CD14-positive monocyte (primary cell): ENCODE results near the gene CD69. TPM values are rescaled to one million over a fixed set of nuclear protein-coding genes. Genes with fewer than 3 reads are reported as not detected.

Experiments
- DNase-seq, 3 donors: peaks; one replicate each; pipeline ENCODE4 v3.0.0-alpha.2; 2011 to 2022
- H2AFZ ChIP-seq: 2 replicates; pipeline ENCODE4 v1.6.0; 2012; ENCODE audit warnings: mild to moderate bottlenecking, low read depth, low read length, inconsistent platforms; ENCODE audit not compliant: insufficient read depth, poor library complexity, severe bottlenecking
- H3K27ac ChIP-seq, 2 donors: 1 replicate in 1 of 2; 2 replicates in 1 of 2; pipeline ENCODE4 v1.5.1; 2012 to 2013; ENCODE audit warnings: low read length in 2 of 2, control low read depth in 1 of 2, inconsistent platforms in 1 of 2, low read depth in 1 of 2, mild to moderate bottlenecking in 1 of 2
- H3K27me3 ChIP-seq, 2 donors: one replicate each; pipeline versions ENCODE4 v1.6.0 to v1.6.1; 2011 to 2013; ENCODE audit warnings: low read length in 2 of 2; ENCODE audit not compliant: control insufficient read depth in 2 of 2, insufficient read depth in 2 of 2
- H3K36me3 ChIP-seq, 2 donors: replicated peaks in 1 of 2; 1 replicate in 1 of 2; 2 replicates in 1 of 2; pipeline versions ENCODE4 v1.5.1 to v1.6.1; 2012 to 2013; ENCODE audit warnings: low read length in 2 of 2, control low read depth in 1 of 2, inconsistent platforms in 1 of 2, mild to moderate bottlenecking in 1 of 2; ENCODE audit not compliant: insufficient read depth in 2 of 2, control insufficient read depth in 1 of 2
- H3K4me1 ChIP-seq, 2 donors: 1 replicate in 1 of 2; 2 replicates in 1 of 2; pipeline versions ENCODE4 v1.5.1 to v1.6.1; 2012 to 2013; ENCODE audit warnings: low read length in 2 of 2, control low read depth in 1 of 2, inconsistent platforms in 1 of 2, mild to moderate bottlenecking in 1 of 2, moderate library complexity in 1 of 2; ENCODE audit not compliant: insufficient read depth in 2 of 2, control insufficient read depth in 1 of 2
- H3K4me2 ChIP-seq: replicated peaks from 2 replicates; pipeline ENCODE3; 2012; ENCODE audit warnings: low read length, moderate library complexity, mild to moderate bottlenecking; ENCODE audit not compliant: poor library complexity, severe bottlenecking; ENCODE audit errors: extremely low read depth
- H3K4me3 ChIP-seq, 3 experiments: fragments of 200-600 bp in 1 of 3; sonication (generic) in 1 of 3; replicated peaks in 1 of 3; 1 replicate in 2 of 3; 2 replicates in 1 of 3; pipeline ENCODE4 v1.5.1; 2011 to 2013; ENCODE audit warnings: low read length in 3 of 3, mild to moderate bottlenecking in 3 of 3, control low read depth in 2 of 3, low read depth in 2 of 3, inconsistent platforms in 1 of 3, moderate library complexity in 1 of 3
- H3K79me2 ChIP-seq: 2 replicates; pipeline ENCODE4 v1.6.0; 2012; ENCODE audit warnings: mild to moderate bottlenecking, control low read depth, inconsistent platforms, low read length, moderate library complexity; ENCODE audit not compliant: insufficient read depth
- H3K9ac ChIP-seq: 2 replicates; pipeline ENCODE4 v1.6.0; 2017; ENCODE audit warnings: low read length, mild to moderate bottlenecking; ENCODE audit not compliant: insufficient read depth, poor library complexity, severe bottlenecking
- H3K9me3 ChIP-seq, 2 donors: replicated peaks in 1 of 2; 1 replicate in 1 of 2; 2 replicates in 1 of 2; pipeline versions ENCODE4 v1.5.1 to v1.6.1; 2012 to 2013; ENCODE audit warnings: low read length in 2 of 2, control low read depth in 1 of 2; ENCODE audit not compliant: control insufficient read depth in 1 of 2, insufficient read depth in 1 of 2
- H4K20me1 ChIP-seq: 2 replicates; pipeline ENCODE4 v1.6.0; 2012; ENCODE audit warnings: mild to moderate bottlenecking, low read length, control low read depth, moderate library complexity; ENCODE audit not compliant: insufficient read depth
- H3K27ac Mint-ChIP-seq, 7 donors: one replicate each; pipeline ENCODE4 v1.8.0; 2020; ENCODE audit warnings: mild to moderate bottlenecking in 7 of 7, mixed read lengths in 7 of 7, moderate library complexity in 6 of 7, inconsistent platforms in 2 of 7
- H3K27me3 Mint-ChIP-seq, 3 donors: one replicate each; pipeline ENCODE4 v1.8.0; 2021 to 2022; ENCODE audit warnings: low read depth in 3 of 3, mild to moderate bottlenecking in 3 of 3, mixed read lengths in 3 of 3, moderate library complexity in 3 of 3, inconsistent platforms in 1 of 3
- H3K36me3 Mint-ChIP-seq, 2 donors: one replicate each; pipeline ENCODE4 v1.8.0; 2020; ENCODE audit warnings: mixed read lengths in 2 of 2, inconsistent platforms in 1 of 2, mild to moderate bottlenecking in 1 of 2
- H3K4me1 Mint-ChIP-seq: one replicate; pipeline ENCODE4 v1.8.0; 2020; ENCODE audit warnings: mild to moderate bottlenecking, mixed read lengths
- H3K4me3 Mint-ChIP-seq, 2 donors: one replicate each; pipeline ENCODE4 v1.8.0; 2020; ENCODE audit warnings: mild to moderate bottlenecking in 2 of 2, mixed read lengths in 2 of 2, moderate library complexity in 1 of 2
- H3K9me3 Mint-ChIP-seq, 7 donors: one replicate each; pipeline ENCODE4 v1.8.0; 2020 to 2022; ENCODE audit warnings: mixed read lengths in 7 of 7, mild to moderate bottlenecking in 6 of 7, moderate library complexity in 6 of 7, inconsistent platforms in 2 of 7
- WGBS: methylation state at CpG from one replicate; pipeline ENCODE4 v1.1.5; 2013; ENCODE audit warnings: missing lambda C conversion rate; ENCODE audit not compliant: insufficient coverage; 5-methylcytosine and 5-hydroxymethylcytosine counted together
- intact Hi-C, 2 donors: fragments of 100-400 bp; cut with micrococcal nuclease; formaldehyde crosslinking; loops; one replicate each; pipeline versions ENCODE4 v1.15.0 to v1.15.1; 2023
- polyA plus RNA-seq, 3 donors: library from polyadenylated mRNA; depleted of rRNA in 1 of 3; unstranded in 2 of 3; stranded (reverse) in 1 of 3; fragments of 300-500 nt in 2 of 3; fragments of >200 nt in 1 of 3; fragmentation: Illumina TruSeq in 2 of 3; gene quantifications; 1 replicate in 2 of 3; 2 replicates in 1 of 3; pipeline ENCODE4 v1.2.3, GENCODE V29; 2012 to 2021
- TF ChIP-seq, protein P1 (sequence below): fragments of 200-600 bp; IDR thresholded peaks from one replicate; pipeline ENCODE4 v1.8.0; 2022; ENCODE audit warnings: antibody characterized with exemption, mild to moderate bottlenecking

CD69 gene
- polyA plus RNA-seq, 3 donors: 5.8 to 12.4 (median 6.0) TPM

DNA sequence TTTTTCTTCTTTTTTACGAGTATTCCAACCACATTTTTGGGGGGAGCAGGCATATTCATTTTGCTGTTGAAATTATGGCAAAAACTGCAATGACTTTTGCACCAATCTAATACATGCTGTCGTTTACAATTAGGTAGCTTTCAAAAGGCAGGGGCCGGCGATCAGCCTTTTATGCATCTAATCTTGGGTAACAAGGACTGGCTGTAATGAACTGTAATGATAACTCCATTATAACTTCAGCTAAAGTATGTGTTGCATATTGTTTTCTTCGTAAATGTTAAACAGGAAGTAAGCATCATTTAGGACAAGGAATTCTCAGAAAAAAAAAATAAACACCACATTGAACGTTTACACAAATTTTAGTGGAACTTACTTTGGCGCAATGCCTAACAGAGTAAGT, 36.3 kb upstream of the CD69 start:
- Histone ChIP-seq H3K4me1 (peaks cover 19 to 26% of the 10 kb centered on the region in 2 donors), H3K79me2 (no peaks in the 10 kb centered on the region), H3K4me3 (no peak overlapping the region), H3K27ac (no peak overlapping the region), H4K20me1 (no peaks in the 10 kb centered on the region), H3K4me2 (no peak overlapping the region), H3K27me3 (no peaks in the 10 kb centered on the region), H3K9ac (no peak overlapping the region), H3K36me3 (no peaks in the 10 kb centered on the region), H3K9me3 (no peaks in the 10 kb centered on the region), H2AFZ (no peak overlapping the region)
- TF ChIP-seq, protein P1, sequence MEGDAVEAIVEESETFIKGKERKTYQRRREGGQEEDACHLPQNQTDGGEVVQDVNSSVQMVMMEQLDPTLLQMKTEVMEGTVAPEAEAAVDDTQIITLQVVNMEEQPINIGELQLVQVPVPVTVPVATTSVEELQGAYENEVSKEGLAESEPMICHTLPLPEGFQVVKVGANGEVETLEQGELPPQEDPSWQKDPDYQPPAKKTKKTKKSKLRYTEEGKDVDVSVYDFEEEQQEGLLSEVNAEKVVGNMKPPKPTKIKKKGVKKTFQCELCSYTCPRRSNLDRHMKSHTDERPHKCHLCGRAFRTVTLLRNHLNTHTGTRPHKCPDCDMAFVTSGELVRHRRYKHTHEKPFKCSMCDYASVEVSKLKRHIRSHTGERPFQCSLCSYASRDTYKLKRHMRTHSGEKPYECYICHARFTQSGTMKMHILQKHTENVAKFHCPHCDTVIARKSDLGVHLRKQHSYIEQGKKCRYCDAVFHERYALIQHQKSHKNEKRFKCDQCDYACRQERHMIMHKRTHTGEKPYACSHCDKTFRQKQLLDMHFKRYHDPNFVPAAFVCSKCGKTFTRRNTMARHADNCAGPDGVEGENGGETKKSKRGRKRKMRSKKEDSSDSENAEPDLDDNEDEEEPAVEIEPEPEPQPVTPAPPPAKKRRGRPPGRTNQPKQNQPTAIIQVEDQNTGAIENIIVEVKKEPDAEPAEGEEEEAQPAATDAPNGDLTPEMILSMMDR: no peak
- no CpG with 5 or more reads among the region's 7 CpGs for WGBS
- no peaks in the 10 kb centered on the region for H3K9me3 Mint-ChIP-seq
- no peak for DNase-seq
- H3K36me3 Mint-ChIP-seq: no peaks in the 10 kb centered on the region
- intact Hi-C loops: loop anchor here (5.0 kb wide), 1 partner anchor 45 kb away; no protein-coding TSS in a partner anchor
- H3K4me3 Mint-ChIP-seq: no peak overlapping the region
- peaks cover 42% of the 10 kb centered on the region for H3K4me1 Mint-ChIP-seq
- no peak overlapping the region for H3K27ac Mint-ChIP-seq
- peaks cover 0 to 1% (median 0%) of the 10 kb centered on the region in 3 donors for H3K27me3 Mint-ChIP-seq

DNA sequence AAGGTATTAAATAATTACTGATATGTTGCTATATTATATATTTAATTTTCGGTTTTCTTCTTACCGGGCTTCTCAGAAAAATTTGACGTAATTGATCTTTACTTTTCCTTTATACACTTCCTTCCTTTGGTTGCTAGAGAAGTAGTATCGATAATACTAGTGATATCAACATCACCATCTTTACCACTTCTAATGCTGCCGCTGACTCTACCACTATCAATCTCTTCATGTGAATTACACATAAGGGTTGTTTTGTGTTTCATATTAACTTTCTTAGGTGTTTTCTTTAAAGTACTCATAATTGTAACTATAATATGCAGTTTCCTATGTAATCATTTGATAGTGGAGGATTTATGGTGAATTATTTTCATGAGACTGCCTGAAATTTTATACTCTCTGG, 35.6 kb upstream of the CD69 start:
- no peak overlapping the region for H3K4me3 Mint-ChIP-seq
- no CpG with 5 or more reads among the region's 5 CpGs for WGBS
- Histone ChIP-seq H4K20me1 (no peaks in the 10 kb centered on the region), H3K9me3 (no peaks in the 10 kb centered on the region), H3K4me3 (no peak overlapping the region), H3K27me3 (no peaks in the 10 kb centered on the region), H3K4me2 (no peak overlapping the region), H2AFZ (no peak overlapping the region), H3K9ac (no peak overlapping the region), H3K4me1 (peaks cover 19 to 26% of the 10 kb centered on the region in 2 donors), H3K36me3 (no peaks in the 10 kb centered on the region), H3K79me2 (no peaks in the 10 kb centered on the region), H3K27ac (no peak overlapping the region)
- DNase-seq: no peak
- H3K4me1 Mint-ChIP-seq: peaks cover 42% of the 10 kb centered on the region
- TF ChIP-seq, protein P1: no peak
- H3K9me3 Mint-ChIP-seq: no peaks in the 10 kb centered on the region
- intact Hi-C loops: loop anchor here (5.0 kb wide), 1 partner anchor 44 kb away; no protein-coding TSS in a partner anchor
- no peaks in the 10 kb centered on the region for H3K36me3 Mint-ChIP-seq
- H3K27me3 Mint-ChIP-seq: peaks cover 0 to 1% (median 0%) of the 10 kb centered on the region in 3 donors
- no peak overlapping the region for H3K27ac Mint-ChIP-seq
